PC-3 (cell line): ENCODE measurements around the gene SURF4. TPM values are rescaled to one million over a fixed set of nuclear protein-coding genes. Genes with fewer than 3 reads are reported as not detected.

Experiments
- ATAC-seq: fragments of 200-7000 bp; cut with Tn5 transposase; 2 replicates; pipeline ENCODE4 v1.9.1; 2020; ENCODE audit warnings: mild to moderate bottlenecking, moderate library complexity
- BruUV-seq: library from RNA; stranded (reverse); fragments of 400-500 nt; replicated peaks from 2 replicates; lab custom pipeline; 2021; lab: Mats Ljungman, UMichigan
- CTCF ChIA-PET: fragments of 300-600 bp; sonication (Branson Sonifier 250); formaldehyde crosslinking; loops from one replicate; lab custom pipeline; 2022; ENCODE audit warnings: antibody characterized with exemption; lab: Charles Lee
- POLR2A ChIA-PET: fragments of 300-600 bp; sonication (Branson Sonifier 250); formaldehyde crosslinking; loops from one replicate; lab custom pipeline; 2022; ENCODE audit warnings: antibody characterized with exemption; ENCODE audit not compliant: unreplicated experiment; lab: Charles Lee
- DNase-seq: peaks from one replicate; pipeline ENCODE4 v3.0.0-alpha.2; 2015
- H2AFZ ChIP-seq: fragments of 300-600 bp; sonication (generic); 2 replicates; pipeline ENCODE4 v1.6.0; 2016; ENCODE audit warnings: antibody characterized with exemption, low read length
- H3F3A ChIP-seq: fragments of 300-600 bp; sonication (generic); one replicate; pipeline ENCODE4 v1.6.0; 2017; ENCODE audit warnings: antibody characterized with exemption, low read length, control low read depth, mild to moderate bottlenecking; ENCODE audit not compliant: unreplicated experiment
- H3K27ac ChIP-seq: fragments of 300-600 bp; sonication (generic); 2 replicates; pipeline ENCODE4 v1.5.1; 2016; ENCODE audit warnings: mild to moderate bottlenecking, low read length
- H3K27me3 ChIP-seq: fragments of 300-600 bp; sonication (generic); 2 replicates; pipeline ENCODE4 v1.6.1; 2016; ENCODE audit warnings: low read length, mixed read lengths
- H3K36me3 ChIP-seq: fragments of 300-600 bp; sonication (generic); 2 replicates; pipeline ENCODE4 v1.6.1; 2016; ENCODE audit warnings: low read depth, mixed run types, low read length, mixed read lengths
- H3K4me1 ChIP-seq: fragments of 300-600 bp; sonication (generic); 2 replicates; pipeline ENCODE4 v1.5.1; 2016; ENCODE audit warnings: low read length; ENCODE audit not compliant: insufficient read depth
- H3K4me2 ChIP-seq: fragments of 300-600 bp; sonication (generic); 2 replicates; pipeline ENCODE4 v1.6.0; 2016; ENCODE audit warnings: low read length
- H3K4me3 ChIP-seq: fragments of 300-600 bp; sonication (generic); 2 replicates; pipeline ENCODE4 v1.5.1; 2016; ENCODE audit warnings: mild to moderate bottlenecking, low read length, mixed read lengths
- H3K79me2 ChIP-seq: fragments of 300-600 bp; sonication (generic); 2 replicates; pipeline ENCODE4 v1.6.1; 2017; ENCODE audit warnings: low read length, mixed read lengths
- H3K9ac ChIP-seq: fragments of 300-600 bp; sonication (generic); 2 replicates; pipeline ENCODE4 v1.6.0; 2016; ENCODE audit warnings: mild to moderate bottlenecking, low read length
- H3K9me2 ChIP-seq: fragments of 300-600 bp; sonication (generic); replicated peaks from 2 replicates; pipeline ENCODE4 v1.6.1; 2016; ENCODE audit warnings: mixed run types, low read length, mixed read lengths
- H3K9me3 ChIP-seq: fragments of 300-600 bp; sonication (generic); 2 replicates; pipeline ENCODE4 v1.6.1; 2016; ENCODE audit warnings: low read length, mixed read lengths
- H4K20me1 ChIP-seq: fragments of 300-600 bp; sonication (generic); 2 replicates; pipeline ENCODE4 v1.6.1; 2016; ENCODE audit warnings: low read length, mixed read lengths
- EZH2 ChIP-seq: fragments of 300-600 bp; sonication (generic); IDR thresholded peaks from one replicate; pipeline ENCODE4 v1.6.1; 2017; ENCODE audit warnings: antibody characterized with exemption, mild to moderate bottlenecking, low read length; ENCODE audit not compliant: unreplicated experiment
- EZH2phosphoT487 ChIP-seq: fragments of 300-600 bp; sonication (generic); IDR thresholded peaks from 2 replicates; pipeline ENCODE4 v1.6.1; 2018; ENCODE audit warnings: mild to moderate bottlenecking, antibody characterized with exemption, low read length, borderline replicate concordance
- intact Hi-C: fragments of 100-400 bp; cut with micrococcal nuclease; formaldehyde crosslinking; loops from 2 replicates; pipeline ENCODE4 v1.9.0; 2023
- total RNA-seq: library from RNA; depleted of rRNA; stranded (reverse); fragments of >200 nt; gene quantifications from 2 replicates; pipeline ENCODE4 v1.2.3, GENCODE V29; 2014
- TF ChIP-seq, protein P1 (sequence below): fragments of 300-600 bp; sonication (generic); conservative IDR thresholded peaks from 2 replicates; pipeline ENCODE4 v1.5.1; 2017; ENCODE audit warnings: antibody characterized with exemption, low read depth, mild to moderate bottlenecking, low read length

Gene SURF4
- total RNA-seq, 1 experiment from 2014 or later = 161 TPM

DNA sequence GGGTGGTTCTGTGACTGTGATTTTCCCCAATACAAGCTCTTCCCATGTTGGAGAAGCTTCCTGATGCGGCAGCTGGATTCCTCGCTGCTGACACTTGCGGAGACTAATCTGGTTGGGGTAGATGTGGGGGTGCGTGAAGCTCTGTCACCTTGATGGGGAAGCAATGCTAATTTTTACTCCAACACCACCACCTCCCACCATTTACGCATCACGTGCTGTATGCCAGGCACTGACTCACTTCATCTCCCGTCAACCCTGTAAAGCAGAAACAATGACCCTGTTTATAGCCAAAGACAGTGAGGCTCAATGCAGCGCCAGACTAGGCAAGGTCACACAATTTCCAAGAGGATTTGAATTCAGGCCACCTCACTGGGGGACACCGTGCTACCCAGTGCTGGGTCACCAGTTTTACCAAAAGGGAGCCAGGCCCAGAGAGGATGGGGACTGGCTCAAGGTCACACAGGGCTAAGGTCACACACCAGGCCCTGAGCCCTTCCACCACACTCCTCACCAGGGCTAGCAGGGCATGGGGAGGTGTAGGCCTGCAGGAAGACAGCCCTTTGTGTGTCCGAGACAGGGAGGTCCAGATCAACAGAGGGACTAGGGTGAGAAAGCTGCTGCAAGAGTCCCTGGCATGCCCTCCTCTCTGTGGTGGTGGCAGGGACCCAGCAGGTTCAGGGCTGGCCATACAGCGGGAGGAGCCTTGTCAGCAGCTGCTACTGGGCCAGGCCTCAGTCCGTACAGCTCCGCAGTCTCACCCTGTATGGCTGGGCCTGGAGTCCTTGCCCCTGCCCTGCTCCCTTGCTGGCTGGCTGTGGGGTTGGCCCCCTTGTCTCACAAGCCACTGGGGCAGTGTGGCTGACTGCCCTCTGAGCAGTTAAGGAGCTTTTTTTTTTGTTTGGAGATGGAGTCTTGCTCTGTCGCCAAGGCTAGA, 3.6 kb upstream of the SURF4 start:
- H4K20me1 ChIP-seq = 0 out of 2 replicates have a peak, but pooled peaks cover 3% of the 10 kb centered on the region
- H3K4me2 ChIP-seq = no peak overlapping the region
- H3K9me3 ChIP-seq = no peaks in the 10 kb centered on the region
- no TSS peak for BruUV-seq
- intact Hi-C loops = no loop called here
- ChIA-PET CTCF (no interaction called here), POLR2A (no interaction called here)
- H3K27me3 ChIP-seq = no peaks in the 10 kb centered on the region
- no peak overlapping the region for H3K9ac ChIP-seq
- H3F3A ChIP-seq = no peaks in the 10 kb centered on the region
- H3K79me2 ChIP-seq = peaks cover 13% of the 10 kb centered on the region
- no peak overlapping the region for H3K27ac ChIP-seq
- no peaks in the 10 kb centered on the region for H3K9me2 ChIP-seq
- H3K36me3 ChIP-seq = no peaks in the 10 kb centered on the region
- ATAC-seq (no peak), DNase-seq (no peak)
- H3K4me1 ChIP-seq = peaks cover 7% of the 10 kb centered on the region; the same call in 1 of the 2 replicates
- H3K4me3 ChIP-seq = no peak overlapping the region
- no peak overlapping the region for H2AFZ ChIP-seq
- TF ChIP-seq EZH2 = no peak
- no peak for TF ChIP-seq EZH2phosphoT487
- TF ChIP-seq, protein P1, sequence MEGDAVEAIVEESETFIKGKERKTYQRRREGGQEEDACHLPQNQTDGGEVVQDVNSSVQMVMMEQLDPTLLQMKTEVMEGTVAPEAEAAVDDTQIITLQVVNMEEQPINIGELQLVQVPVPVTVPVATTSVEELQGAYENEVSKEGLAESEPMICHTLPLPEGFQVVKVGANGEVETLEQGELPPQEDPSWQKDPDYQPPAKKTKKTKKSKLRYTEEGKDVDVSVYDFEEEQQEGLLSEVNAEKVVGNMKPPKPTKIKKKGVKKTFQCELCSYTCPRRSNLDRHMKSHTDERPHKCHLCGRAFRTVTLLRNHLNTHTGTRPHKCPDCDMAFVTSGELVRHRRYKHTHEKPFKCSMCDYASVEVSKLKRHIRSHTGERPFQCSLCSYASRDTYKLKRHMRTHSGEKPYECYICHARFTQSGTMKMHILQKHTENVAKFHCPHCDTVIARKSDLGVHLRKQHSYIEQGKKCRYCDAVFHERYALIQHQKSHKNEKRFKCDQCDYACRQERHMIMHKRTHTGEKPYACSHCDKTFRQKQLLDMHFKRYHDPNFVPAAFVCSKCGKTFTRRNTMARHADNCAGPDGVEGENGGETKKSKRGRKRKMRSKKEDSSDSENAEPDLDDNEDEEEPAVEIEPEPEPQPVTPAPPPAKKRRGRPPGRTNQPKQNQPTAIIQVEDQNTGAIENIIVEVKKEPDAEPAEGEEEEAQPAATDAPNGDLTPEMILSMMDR = no peak

DNA sequence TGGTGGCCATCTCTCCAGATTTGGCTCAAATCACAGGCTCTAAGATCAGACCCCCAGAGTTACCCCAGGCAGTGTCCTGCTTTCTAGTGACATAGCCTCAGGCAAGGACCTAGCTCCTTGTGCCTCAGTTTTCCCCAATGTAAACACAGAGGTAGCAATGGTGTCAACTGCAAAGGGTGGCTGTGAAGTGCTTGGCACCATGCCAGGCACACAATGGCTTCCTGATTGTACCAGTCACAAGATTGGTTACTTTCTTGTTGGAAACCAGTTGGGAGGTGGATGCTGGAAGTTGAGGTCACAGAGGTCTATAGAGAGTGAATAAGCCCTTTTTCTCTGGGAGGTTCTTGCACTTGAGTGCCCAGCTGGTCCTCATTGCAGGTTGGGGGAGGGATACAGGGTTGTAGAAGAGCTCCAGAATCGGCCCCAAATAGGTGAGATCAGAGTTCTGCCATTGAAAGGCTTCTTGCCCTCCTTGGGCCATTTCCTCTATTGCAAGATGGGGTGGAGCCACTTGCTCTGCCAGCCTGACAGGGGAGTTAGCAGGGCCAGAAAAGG, 2.6 kb upstream of the SURF4 start:
- ChIA-PET CTCF (no interaction called here), POLR2A (no interaction called here)
- intact Hi-C loops = no loop called here
- H4K20me1 ChIP-seq = 0 out of 2 replicates have a peak, but pooled peaks cover 3% of the 10 kb centered on the region
- no peaks in the 10 kb centered on the region for H3K9me2 ChIP-seq
- no peak overlapping the region for H2AFZ ChIP-seq
- H3K4me2 ChIP-seq = no peak overlapping the region
- H3K27me3 ChIP-seq = no peaks in the 10 kb centered on the region
- peaks cover 7% of the 10 kb centered on the region; the same call in 1 of the 2 replicates for H3K4me1 ChIP-seq
- H3K79me2 ChIP-seq = peaks cover 22% of the 10 kb centered on the region
- DNase-seq (no peak), ATAC-seq (no peak)
- no peak overlapping the region for H3K4me3 ChIP-seq
- no peaks in the 10 kb centered on the region for H3K9me3 ChIP-seq
- H3K9ac ChIP-seq = no peak overlapping the region
- H3K36me3 ChIP-seq = no peaks in the 10 kb centered on the region
- no peaks in the 10 kb centered on the region for H3F3A ChIP-seq
- H3K27ac ChIP-seq = no peak overlapping the region
- no peak for TF ChIP-seq EZH2
- no peak for TF ChIP-seq EZH2phosphoT487
- TF ChIP-seq, protein P1 = no peak
- no TSS peak for BruUV-seq
